Liver (tissue), 9 donors: ENCODE results near the gene GPATCH2. TPM values are rescaled to one million over a fixed set of nuclear protein-coding genes. Genes with fewer than 3 reads are reported as not detected.

ENCODE experiments used
- DNase-seq: peaks from one replicate; pipeline ENCODE4 v3.0.0-alpha.2; 2017; ENCODE audit warnings: low spot score
- H3K27ac ChIP-seq, 2 donors: one replicate each; pipeline ENCODE4 v1.7.0; 2013; ENCODE audit warnings: inconsistent platforms in 2 of 2, low read length in 2 of 2, control low read depth in 1 of 2, low read depth in 1 of 2, mild to moderate bottlenecking in 1 of 2
- H3K27me3 ChIP-seq, 4 donors: one replicate each; pipeline versions ENCODE4 v1.6.1 to v1.7.0; 2013; ENCODE audit warnings: low read length in 3 of 4, inconsistent platforms in 1 of 4, mild to moderate bottlenecking in 1 of 4, moderate library complexity in 1 of 4; ENCODE audit not compliant: control insufficient read depth in 4 of 4, insufficient read depth in 4 of 4
- H3K36me3 ChIP-seq, 4 donors: one replicate each; pipeline versions ENCODE4 v1.6.1 to v1.7.0; 2013; ENCODE audit warnings: low read length in 3 of 4, mild to moderate bottlenecking in 3 of 4, low read depth in 1 of 4, moderate library complexity in 1 of 4; ENCODE audit not compliant: control insufficient read depth in 4 of 4, insufficient read depth in 3 of 4
- H3K4me1 ChIP-seq, 4 donors: one replicate each; pipeline versions ENCODE4 v1.6.1 to v1.7.0; 2013; ENCODE audit warnings: low read length in 3 of 4, mild to moderate bottlenecking in 3 of 4, moderate library complexity in 1 of 4; ENCODE audit not compliant: control insufficient read depth in 4 of 4, insufficient read depth in 4 of 4
- H3K4me3 ChIP-seq, 3 donors: one replicate each; pipeline versions ENCODE4 v1.6.1 to v1.7.0; 2013; ENCODE audit warnings: low read length in 3 of 3, control low read depth in 1 of 3, low read depth in 1 of 3, mild to moderate bottlenecking in 1 of 3
- H3K9ac ChIP-seq, 2 donors: one replicate each; pipeline ENCODE4 v1.7.0; 2013; ENCODE audit warnings: low read length in 2 of 2, mild to moderate bottlenecking in 2 of 2, moderate library complexity in 2 of 2, control low read depth in 1 of 2, low read depth in 1 of 2
- H3K9me3 ChIP-seq, 4 donors: one replicate each; pipeline versions ENCODE4 v1.6.1 to v1.7.0; 2013; ENCODE audit warnings: low read length in 3 of 4; ENCODE audit not compliant: control insufficient read depth in 4 of 4
- CTCF ChIP-seq: fragments of 150-350 bp; IDR thresholded peaks from 2 replicates; pipeline ENCODE4 v1.5.1; 2017; ENCODE audit warnings: improper control_type of control experiment, low read depth, low read length; ENCODE audit not compliant: missing input control
- EGR1 ChIP-seq, 2 donors: IDR thresholded peaks; 2 replicates each; pipeline ENCODE4 v1.6.1; 2016 to 2018; ENCODE audit warnings: antibody characterized with exemption in 2 of 2, low read depth in 2 of 2
- FOXA2 ChIP-seq: IDR thresholded peaks from 2 replicates; pipeline ENCODE4 v1.6.1; 2016; ENCODE audit warnings: antibody characterized with exemption
- GABPA ChIP-seq, 2 donors: IDR thresholded peaks in 1 of 2; conservative IDR thresholded peaks in 1 of 2; 2 replicates each; pipeline ENCODE4 v1.6.1; 2016; ENCODE audit warnings: antibody characterized with exemption in 2 of 2, mild to moderate bottlenecking in 1 of 2, moderate library complexity in 1 of 2
- HNF4A ChIP-seq, 2 donors: conservative IDR thresholded peaks; 2 replicates each; pipeline ENCODE4 v1.6.1; 2016; ENCODE audit warnings: antibody characterized with exemption in 2 of 2, mild to moderate bottlenecking in 2 of 2
- HNF4G ChIP-seq: IDR thresholded peaks from 2 replicates; pipeline ENCODE4 v1.6.1; 2016; ENCODE audit warnings: antibody characterized with exemption
- MAX ChIP-seq: IDR thresholded peaks from 2 replicates; pipeline ENCODE4 v1.6.1; 2016; ENCODE audit warnings: antibody characterized with exemption
- NR2F2 ChIP-seq: IDR thresholded peaks from 2 replicates; pipeline ENCODE4 v1.6.1; 2016; ENCODE audit warnings: antibody characterized with exemption
- RAD21 ChIP-seq, 2 donors: IDR thresholded peaks; 2 replicates each; pipeline ENCODE4 v1.6.1; 2016; ENCODE audit warnings: antibody characterized with exemption in 2 of 2, mild to moderate bottlenecking in 2 of 2
- REST ChIP-seq: IDR thresholded peaks from 2 replicates; pipeline ENCODE4 v1.6.1; 2016; ENCODE audit warnings: antibody characterized with exemption, mild to moderate bottlenecking
- RXRA ChIP-seq, 2 donors: IDR thresholded peaks; 2 replicates each; pipeline ENCODE4 v1.6.1; 2017 to 2018; ENCODE audit warnings: antibody characterized with exemption in 2 of 2, mild to moderate bottlenecking in 1 of 2
- SP1 ChIP-seq: IDR thresholded peaks from 2 replicates; pipeline ENCODE4 v1.6.1; 2018; ENCODE audit warnings: antibody characterized with exemption, mild to moderate bottlenecking
- TAF1 ChIP-seq: conservative IDR thresholded peaks from 2 replicates; pipeline ENCODE4 v1.6.1; 2016; ENCODE audit warnings: antibody characterized with exemption, mild to moderate bottlenecking
- YY1 ChIP-seq: IDR thresholded peaks from 2 replicates; pipeline ENCODE4 v1.6.1; 2016; ENCODE audit warnings: antibody characterized with exemption, mild to moderate bottlenecking
- WGBS: extraction: QIAGEN DNeasy Blood & Tissue Kit; methylation state at CpG from one replicate; pipeline ENCODE4 v1.1.7; 2013; 5-methylcytosine and 5-hydroxymethylcytosine counted together
- polyA plus RNA-seq, 2 donors: library from polyadenylated mRNA; stranded (reverse) in 1 of 2; unstranded in 1 of 2; fragments of 200-250 nt in 1 of 2; fragments of >200 nt in 1 of 2; fragmentation: Nextera tagmentation in 1 of 2; extraction: Ambion mirVana in 1 of 2; gene quantifications; one replicate each; pipeline versions ENCODE4 v1.2.1 to v1.2.3, GENCODE V29; 2013 to 2015
- total RNA-seq, 2 donors: library from RNA; depleted of rRNA; stranded (reverse); fragments of >200 nt; gene quantifications; one replicate each; pipeline ENCODE4 v1.2.3, GENCODE V29; 2014
- donor health status: healthy.
- donor health status: healthy.
- donor health status: healthy.
- donor health status: healthy.
- donor health status: healthy.

The GPATCH2 gene
- total and polyA plus RNA-seq, 4 donors: 1.6 to 11.2 (median 5.8) TPM

GRCh38 chr1:217605390-217605789, 25.5 kb downstream of the GPATCH2 start (continued):
- TF ChIP-seq CTCF: no peak

GRCh38 chr1:217602380-217602779, 28.5 kb downstream of the GPATCH2 start:
- no peak for TF ChIP-seq FOXA2
- no peak for TF ChIP-seq MAX
- Histone ChIP-seq H3K36me3 (peaks cover 0 to 3% (median under 1%) of the 10 kb centered on the region in 4 donors), H3K27ac (no peak overlapping the region), H3K9me3 (no peaks in the 10 kb centered on the region), H3K9ac (no peak overlapping the region), H3K4me3 (no peak overlapping the region), H3K27me3 (no peaks in the 10 kb centered on the region), H3K4me1 (no peaks in the 10 kb centered on the region)
- no peak for DNase-seq

GRCh38 chr1:217599154-217599553, 31.7 kb downstream of the GPATCH2 start:
- TF ChIP-seq SP1 (no peak), TAF1 (no peak), HNF4G (no peak), REST (no peak), GABPA (IDR thresholded peaks at IDR 0.05 in 1 of 2, conservative IDR thresholded peaks at IDR 0.05 in 1 of 2) (no peak), RXRA (IDR thresholded peaks at IDR 0.05) (no peak), YY1 (no peak), NR2F2 (no peak), HNF4A (conservative IDR thresholded peaks at IDR 0.05) (no peak), RAD21 (IDR thresholded peaks at IDR 0.05) (no peak), EGR1 (IDR thresholded peaks at IDR 0.05; ENCODE audit: low read depth in 2 of 2) (no peak)
- peaks cover 0 to 3% (median under 1%) of the 10 kb centered on the region in 4 donors for H3K36me3 ChIP-seq
- H3K27me3 ChIP-seq: no peaks in the 10 kb centered on the region
- no peak for DNase-seq
- H3K9ac ChIP-seq: no peak overlapping the region
- no peaks in the 10 kb centered on the region for H3K4me1 ChIP-seq
- 88% methylated on average over 2 of the region's 2 CpGs for WGBS
- H3K27ac ChIP-seq: no peak overlapping the region
- no peak overlapping the region for H3K4me3 ChIP-seq
- H3K9me3 ChIP-seq: no peaks in the 10 kb centered on the region
